GM13976 (cell line): ENCODE data around the gene LCLAT1.
"Not testable (repeated sequence)": the region's sequence is repeated elsewhere in the genome, so short reads cannot be mapped to it uniquely, and the experiment has no call there.

Source experiments
- DNase-seq: peaks from one replicate; pipeline ENCODE4 v3.0.0; 2012; ENCODE audit warnings: low spot score
- CTCF ChIP-seq: IDR thresholded peaks from 2 replicates; pipeline ENCODE4 v1.5.1; 2012; ENCODE audit warnings: borderline replicate concordance, mild to moderate bottlenecking; ENCODE audit not compliant: insufficient read depth; ENCODE audit errors: extremely low read depth, missing control alignments, control extremely low read depth
- in situ Hi-C: fragments of 300-500 bp; cut with MboI; formaldehyde crosslinking; loops from one replicate; pipeline ENCODE4 v1.12.0; 2022; ENCODE audit warnings: low sequenced_read_pairs, mixed read lengths, inconsistent platforms; ENCODE audit not compliant: unreplicated experiment

The LCLAT1 gene

GRCh38 chr2:30605197-30605596 is 158.2 kb downstream of the LCLAT1 start:
- in situ Hi-C loops: no loop called here
- no peak for TF ChIP-seq CTCF
- no peak for DNase-seq

- TF ChIP-seq CTCF: no peak
- in situ Hi-C loops: no loop called here
- no peak for DNase-seq
Measured at GRCh38 chr2:30608643-30609042, 161.6 kb downstream of the LCLAT1 start.

GRCh38 chr2:30611583-30611982 is 164.5 kb downstream of the LCLAT1 start:
- no peak for DNase-seq
- in situ Hi-C loops: no loop called here
- no peak for TF ChIP-seq CTCF

- no peak for TF ChIP-seq CTCF
- in situ Hi-C loops: no loop called here
- DNase-seq: no peak
Measured at GRCh38 chr2:30612371-30612770, 165.3 kb downstream of the LCLAT1 start.

GRCh38 chr2:30613001-30613400 is 166.0 kb downstream of the LCLAT1 start:
- DNase-seq: no peak
- in situ Hi-C loops: no loop called here
- TF ChIP-seq CTCF: no peak

- DNase-seq, in situ Hi-C loops: not testable (repeated sequence)
Measured at GRCh38 chr2:30614227-30614626, 167.2 kb downstream of the LCLAT1 start.

- no peak for TF ChIP-seq CTCF
- in situ Hi-C loops: no loop called here
- DNase-seq: no peak
Measured at GRCh38 chr2:30615926-30616325, 168.9 kb downstream of the LCLAT1 start.

GRCh38 chr2:30620102-30620501 is 173.1 kb downstream of the LCLAT1 start:
- no peak for DNase-seq
- TF ChIP-seq CTCF: no peak
- in situ Hi-C loops: no loop called here
